Left renal pelvis (tissue), 4 donors: Measurements from ENCODE around the gene PLPP2. TPM values are rescaled to one million over a fixed set of nuclear protein-coding genes. Genes with fewer than 3 reads are reported as not detected.

Experiments used
- DNase-seq, 4 donors: peaks; one replicate each; pipeline ENCODE4 v3.0.0-alpha.2; 2013; ENCODE audit warnings: low read depth in 4 of 4, low spot score in 3 of 4
- polyA plus RNA-seq, 4 donors: library from polyadenylated mRNA; unstranded; fragments of 120-200 nt; gene quantifications; one replicate each; pipeline ENCODE4 v1.2.1, GENCODE V29; 2013; ENCODE audit not compliant: insufficient read length in 4 of 4

PLPP2 gene
- 1 to 10 TPM; 1.2 to 4.4 (median 3.0) TPM for polyA plus RNA-seq

- no peak for DNase-seq
These were observed at the start of gene PLPP2 for GRCh38 chr19:291006-291521. TSS of gene PLPP2 (minus strand) at chr19:291403. CDS start at chr19:291336, 67 bp downstream.

DNA sequence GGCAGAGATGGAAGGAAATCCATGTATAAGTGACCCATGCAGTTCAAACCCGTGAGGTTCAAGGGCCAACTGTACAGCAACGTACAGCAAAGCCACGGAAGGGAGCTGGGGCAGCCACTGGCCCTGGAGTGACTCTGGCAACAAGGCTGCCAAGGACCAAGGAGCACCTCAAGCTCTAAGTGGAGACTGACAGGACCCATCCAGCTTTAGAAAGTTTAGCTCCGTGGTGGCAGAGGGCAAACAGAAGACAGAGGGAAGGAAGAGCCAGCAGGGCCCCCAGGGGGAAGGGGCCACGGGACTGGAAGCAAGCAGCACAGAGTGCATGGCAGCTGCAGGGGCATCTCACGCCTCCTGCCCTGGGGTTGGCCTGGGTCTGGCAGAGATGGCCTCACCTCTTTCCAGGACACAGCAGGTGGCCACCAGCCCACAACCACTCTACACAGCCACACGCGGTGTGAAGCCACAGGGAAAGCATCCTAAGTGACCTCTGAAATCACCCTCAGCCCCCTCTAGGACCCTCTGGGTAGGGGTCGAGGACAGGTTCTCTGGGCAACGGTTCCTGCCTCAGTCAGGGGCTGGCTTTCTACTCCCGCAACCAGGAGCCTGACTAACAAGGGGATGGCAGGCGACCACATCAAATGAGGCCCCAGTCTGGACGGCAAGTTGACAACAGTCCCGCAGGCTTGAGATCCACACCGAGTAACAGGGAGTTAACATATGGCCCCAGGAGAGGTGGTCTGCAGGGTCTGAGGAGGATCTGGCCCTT, 49.6 kb upstream of the PLPP2 start:
- DNase-seq: no peak

- no peak for DNase-seq
These were observed 48.2 kb upstream of the PLPP2 start for GRCh38 chr19:339262-339887.

- DNase-seq: no peak
These were observed 47.2 kb upstream of the PLPP2 start for GRCh38 chr19:338421-338820.

DNA sequence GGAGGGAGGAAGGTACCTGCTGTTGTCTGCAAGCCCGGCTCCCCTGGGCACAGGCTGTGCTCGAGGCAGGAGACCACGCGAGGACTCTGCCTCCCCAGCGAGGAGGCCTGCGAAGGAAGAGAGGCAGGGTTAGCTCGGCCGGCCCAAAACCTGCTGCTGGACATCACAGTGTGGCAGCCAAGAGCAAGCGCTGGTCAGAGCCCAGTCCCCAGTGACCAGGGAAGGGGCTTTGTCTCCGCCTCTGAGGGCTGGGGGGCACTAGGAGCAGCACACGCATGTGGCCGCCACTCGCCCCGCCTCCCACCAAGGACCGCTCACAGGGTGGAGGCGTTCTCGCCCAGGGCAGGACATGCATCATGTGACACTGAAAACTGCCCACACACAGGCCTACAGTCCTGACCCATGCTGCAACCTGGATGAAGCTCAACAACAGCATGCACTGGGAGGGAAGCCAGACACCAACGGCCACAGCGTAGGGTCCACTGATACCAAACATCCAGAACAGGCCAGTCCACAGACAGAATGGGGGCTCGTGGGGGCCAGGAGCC, 44.9 kb upstream of the PLPP2 start:
- DNase-seq: no peak

- no peak for DNase-seq
These were observed 44.4 kb upstream of the PLPP2 start for GRCh38 chr19:335486-336066.

- no peak for DNase-seq
These were observed 43.9 kb upstream of the PLPP2 start for GRCh38 chr19:335072-335471.

- no peak for DNase-seq
These were observed 43.3 kb upstream of the PLPP2 start for GRCh38 chr19:334296-335071.

GRCh38 chr19:330503-330902, 39.3 kb upstream of the PLPP2 start:
- no peak for DNase-seq

DNA sequence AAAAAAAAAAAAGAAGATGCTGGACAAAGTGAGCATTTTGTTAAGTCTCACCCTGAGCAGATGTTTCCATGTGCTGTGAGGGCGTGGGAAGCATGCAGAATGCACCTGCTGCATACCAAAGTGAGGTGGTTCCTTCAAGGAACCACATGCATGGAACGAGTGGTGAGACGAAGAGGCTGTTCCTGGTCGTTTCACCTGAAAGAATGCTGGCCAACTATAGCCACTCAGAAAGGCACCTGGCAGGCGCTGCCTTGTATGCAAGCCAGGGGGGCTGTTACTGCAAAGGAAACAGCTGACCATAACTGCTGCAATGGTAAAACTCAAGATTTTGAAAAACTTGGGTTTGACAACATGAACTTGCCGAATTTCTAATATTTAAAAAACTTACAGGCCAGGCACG, 38.7 kb upstream of the PLPP2 start:
- no peak for DNase-seq

GRCh38 chr19:328025-328505, 36.9 kb upstream of the PLPP2 start:
- DNase-seq: no peak

DNA sequence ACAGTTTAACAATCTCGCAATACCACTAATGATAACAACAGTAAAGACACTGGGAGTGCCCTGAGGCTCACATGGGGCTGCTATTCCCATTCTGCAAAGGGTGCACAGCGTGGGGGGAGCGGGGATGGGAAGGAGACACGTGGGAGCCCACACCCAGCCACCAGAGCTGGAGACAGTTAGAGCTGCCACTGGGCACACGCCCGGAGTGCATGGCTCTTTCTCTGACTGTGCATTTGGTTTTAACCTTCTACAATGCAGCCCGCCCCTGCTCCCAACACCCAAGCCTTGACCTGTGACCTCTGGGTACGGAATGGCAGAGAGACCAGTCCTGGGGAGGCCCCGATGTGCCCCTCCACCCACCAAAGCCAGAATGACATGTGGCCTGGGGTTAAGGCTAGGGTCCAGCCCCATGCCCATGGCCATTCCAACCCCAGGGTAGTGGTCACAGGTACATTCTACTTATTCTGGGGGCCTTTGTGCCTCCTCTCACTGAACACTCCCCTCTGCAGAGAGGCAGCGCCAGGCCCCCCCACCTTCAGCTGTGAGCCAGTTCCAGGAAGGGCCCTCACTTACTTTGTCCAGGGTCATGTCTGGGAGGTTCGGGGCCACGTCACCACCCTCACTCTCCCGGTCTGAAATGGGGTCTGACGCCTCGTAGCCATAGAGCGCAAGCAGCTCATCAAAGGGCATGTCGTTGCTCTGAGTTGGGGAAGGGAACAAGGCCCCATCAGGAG, 36.3 kb upstream of the PLPP2 start:
- no peak for DNase-seq

DNA sequence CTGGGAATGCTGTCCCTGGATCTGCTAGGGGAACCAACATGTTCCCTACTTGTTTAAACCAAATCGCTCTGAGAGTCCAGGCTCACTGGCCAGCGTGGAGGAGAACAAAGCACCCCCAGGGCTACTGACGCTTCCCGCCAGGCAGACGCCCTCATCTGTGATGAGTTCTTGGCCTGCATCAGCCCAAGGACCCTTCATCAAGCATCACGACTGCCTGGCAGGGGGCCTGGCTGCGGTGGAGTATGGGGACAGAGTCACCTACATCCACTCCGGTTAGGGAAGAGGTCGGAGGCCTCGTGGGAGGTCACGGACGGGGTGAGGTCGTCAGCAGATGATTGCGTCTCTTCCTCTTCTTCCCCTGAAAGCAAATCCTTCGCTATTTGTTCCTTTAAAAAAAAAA, 35.7 kb upstream of the PLPP2 start:
- DNase-seq: no peak

DNA sequence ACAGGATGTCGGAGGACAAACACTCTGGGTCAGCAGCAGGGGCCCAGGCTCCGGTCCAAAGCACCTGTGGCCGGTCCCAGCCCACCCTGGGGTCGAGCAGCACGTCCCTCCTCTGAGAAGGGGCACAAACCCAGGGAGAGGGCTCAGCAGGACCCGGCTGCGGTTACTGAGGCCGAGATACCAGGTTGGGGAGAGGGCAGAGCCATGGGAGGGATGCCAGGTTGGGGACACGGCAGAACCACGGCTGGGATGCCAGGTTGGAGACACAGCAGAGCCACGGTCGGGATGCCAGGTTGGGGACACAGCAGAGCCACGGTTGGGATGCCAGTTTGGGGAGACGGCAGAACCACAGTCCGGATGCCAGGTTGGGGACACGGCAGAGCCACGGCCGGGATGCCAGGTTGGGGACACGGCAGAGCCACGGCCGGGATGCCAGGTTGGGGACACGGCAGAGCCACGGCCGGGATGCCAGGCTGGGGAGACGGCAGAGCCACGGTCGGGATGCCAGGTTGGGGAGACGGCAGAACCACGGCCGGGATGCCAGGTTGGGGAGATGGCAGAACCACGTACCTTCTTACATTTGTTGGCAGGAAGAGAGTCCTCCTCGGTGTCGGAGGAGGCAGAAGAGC, 34.8 kb upstream of the PLPP2 start:
- DNase-seq: no peak

- DNase-seq: no peak
These were observed 34.2 kb upstream of the PLPP2 start for GRCh38 chr19:325173-325936.

- DNase-seq: no peak
These were observed 33.5 kb upstream of the PLPP2 start for GRCh38 chr19:324716-325115.

DNA sequence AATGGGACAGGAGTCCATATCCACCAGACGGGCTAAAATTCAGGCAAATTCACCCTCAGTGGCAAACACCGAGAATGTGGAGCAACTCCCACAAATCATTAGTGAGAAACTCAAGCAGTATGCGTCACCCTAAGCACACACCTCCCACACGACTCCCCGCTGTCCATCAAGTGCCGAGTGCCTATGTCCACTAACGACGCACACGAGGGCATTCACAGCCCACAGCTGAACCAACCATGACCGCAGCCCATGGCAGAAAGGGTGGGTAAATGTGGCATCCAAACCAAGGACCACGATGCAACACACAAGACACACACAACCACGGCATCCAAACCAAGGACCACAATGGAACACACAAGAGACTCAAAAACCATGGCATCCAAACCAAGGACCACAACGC, 31.4 kb upstream of the PLPP2 start:
- DNase-seq: no peak

DNA sequence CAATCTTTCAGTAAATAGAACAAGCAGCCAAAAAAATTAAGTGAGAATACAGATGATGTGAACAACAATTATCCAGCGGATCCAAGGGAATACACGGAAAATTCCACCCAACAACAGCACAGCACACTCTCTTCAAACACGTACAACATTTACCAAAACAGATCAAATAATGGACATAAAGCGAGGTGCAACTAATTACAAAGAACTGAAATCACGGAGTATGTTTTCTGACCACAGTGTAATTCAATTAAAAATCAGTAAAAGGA, 27.2 kb upstream of the PLPP2 start:
- DNase-seq: no peak
